Mesendoderm (in vitro differentiated cells): ENCODE results near the gene L1CAM.

Source experiments
- DNase-seq: peaks from one replicate; pipeline ENCODE4 v3.0.0; 2013
- H2AK5ac ChIP-seq: 2 replicates; pipeline ENCODE4 v1.6.1; 2013; ENCODE audit warnings: low read length, inconsistent platforms
- H2BK120ac ChIP-seq: 2 replicates; pipeline ENCODE4 v1.6.1; 2013; ENCODE audit warnings: low read depth, mild to moderate bottlenecking, low read length, moderate library complexity, mixed read lengths
- H2BK15ac ChIP-seq: replicated peaks from 2 replicates; pipeline ENCODE4 v1.6.1; 2013; ENCODE audit warnings: low read depth, mild to moderate bottlenecking, moderate library complexity
- H2BK5ac ChIP-seq: 2 replicates; pipeline ENCODE4 v1.6.1; 2013; ENCODE audit warnings: low read length, inconsistent platforms
- H3K18ac ChIP-seq: 2 replicates; pipeline ENCODE4 v1.6.1; 2013; ENCODE audit warnings: mild to moderate bottlenecking, low read length, mixed read lengths
- H3K23ac ChIP-seq: one replicate; pipeline ENCODE4 v1.6.1; 2013; ENCODE audit warnings: low read length
- H3K27ac ChIP-seq: 2 replicates; pipeline ENCODE4 v1.5.1; 2013; ENCODE audit warnings: low read depth, mild to moderate bottlenecking, inconsistent platforms, low read length, moderate library complexity
- H3K27me3 ChIP-seq: 2 replicates; pipeline ENCODE4 v1.6.1; 2013; ENCODE audit warnings: low read length, control low read depth, mild to moderate bottlenecking, inconsistent platforms; ENCODE audit not compliant: insufficient read depth, poor library complexity
- H3K36me3 ChIP-seq: 2 replicates; pipeline ENCODE4 v1.6.1; 2013; ENCODE audit warnings: low read length, inconsistent platforms; ENCODE audit not compliant: control insufficient read depth, insufficient read depth
- H3K4ac ChIP-seq: one replicate; pipeline ENCODE4 v1.6.1; 2013; ENCODE audit warnings: low read depth, mild to moderate bottlenecking, low read length, moderate library complexity
- H3K4me1 ChIP-seq: 2 replicates; pipeline ENCODE4 v1.6.1; 2013; ENCODE audit warnings: low read depth, low read length, inconsistent platforms; ENCODE audit not compliant: control insufficient read depth
- H3K4me2 ChIP-seq: 2 replicates; pipeline ENCODE4 v1.6.1; 2013; ENCODE audit warnings: low read length
- H3K4me3 ChIP-seq: 2 replicates; pipeline ENCODE4 v1.5.1; 2013; ENCODE audit warnings: mild to moderate bottlenecking, low read length
- H3K56ac ChIP-seq: one replicate; pipeline ENCODE4 v1.6.1; 2013; ENCODE audit warnings: low read length
- H3K79me1 ChIP-seq: 2 replicates; pipeline ENCODE4 v1.6.1; 2013; ENCODE audit warnings: low read length, inconsistent platforms
- H3K79me2 ChIP-seq: 2 replicates; pipeline ENCODE4 v1.6.1; 2013; ENCODE audit warnings: mild to moderate bottlenecking, low read length; ENCODE audit not compliant: control insufficient read depth, insufficient read depth
- H3K9ac ChIP-seq: 2 replicates; pipeline ENCODE4 v1.6.1; 2013; ENCODE audit warnings: low read length, inconsistent platforms
- H4K5ac ChIP-seq: one replicate; pipeline ENCODE4 v1.6.1; 2013; ENCODE audit warnings: low read length
- H4K8ac ChIP-seq: one replicate; pipeline ENCODE4 v1.6.1; 2013; ENCODE audit warnings: low read depth, mild to moderate bottlenecking, control low read depth, low read length, moderate library complexity
- WGBS: extraction: QIAGEN DNeasy Blood & Tissue Kit; methylation state at CpG from one replicate; pipeline ENCODE4 v1.1.7; 2013; ENCODE audit warnings: low lambda C conversion rate, missing lambda C conversion rate; ENCODE audit not compliant: insufficient coverage; ENCODE audit errors: extremely low coverage; 5-methylcytosine and 5-hydroxymethylcytosine counted together

Gene L1CAM

DNA sequence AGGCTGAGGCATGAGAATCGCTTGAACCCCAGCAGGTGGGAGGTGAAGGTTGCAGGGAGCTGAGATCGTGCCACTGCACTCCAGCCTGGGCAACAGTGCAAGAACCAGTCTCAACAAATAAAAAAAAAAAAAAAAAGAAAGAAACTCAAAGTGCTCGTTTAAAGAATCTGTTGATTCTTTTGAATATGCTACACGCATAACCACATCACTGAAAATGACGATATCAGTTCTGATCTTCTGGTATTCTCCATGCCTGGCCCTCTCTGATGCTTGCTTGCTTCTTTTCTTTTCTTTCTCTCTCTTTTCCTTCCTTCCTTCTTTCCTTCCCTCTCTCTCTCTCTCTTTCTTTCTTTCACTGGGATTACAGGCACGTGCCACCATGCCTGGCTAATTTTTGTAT is 25.8 kb upstream of the L1CAM start:
- no peak overlapping the region for H3K4me2 ChIP-seq

DNA sequence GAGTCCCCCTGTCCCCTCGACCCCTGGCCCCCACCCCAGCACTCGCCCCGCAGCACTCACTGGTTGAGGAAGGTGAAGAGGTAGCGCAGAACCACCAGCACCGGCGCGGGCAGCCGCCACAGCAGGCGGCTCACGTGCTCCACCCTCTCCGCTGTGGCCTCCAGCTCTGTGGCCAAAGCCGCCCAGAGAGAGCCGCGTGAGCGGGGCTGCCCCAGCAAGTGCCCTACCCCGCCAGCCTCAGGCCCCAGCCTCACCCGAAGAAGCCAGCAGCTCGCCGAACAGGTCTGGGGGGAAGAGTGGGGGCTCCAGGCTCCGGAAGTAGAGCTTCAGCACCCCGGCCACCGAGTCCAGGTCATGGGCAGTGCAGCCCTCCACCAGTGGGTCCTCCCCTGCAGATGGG is 24.5 kb upstream of the L1CAM start:
- H2AK5ac ChIP-seq: no peak overlapping the region
- no peaks in the 10 kb centered on the region for H3K36me3 ChIP-seq
- no peak overlapping the region for H3K56ac ChIP-seq
- H3K4me2 ChIP-seq: no peak overlapping the region
- H3K4me3 ChIP-seq: no peak overlapping the region
- no CpG with 5 or more reads among the region's 22 CpGs for WGBS
- H4K5ac ChIP-seq: no peak overlapping the region
- no peak overlapping the region for H3K27ac ChIP-seq
- H3K27me3 ChIP-seq: no peaks in the 10 kb centered on the region
- no peak overlapping the region for H4K8ac ChIP-seq
- no peak for DNase-seq
- H3K79me2 ChIP-seq: no peaks in the 10 kb centered on the region
- no peak overlapping the region for H2BK120ac ChIP-seq
- H3K23ac ChIP-seq: no peak overlapping the region
- no peaks in the 10 kb centered on the region for H3K79me1 ChIP-seq
- no peaks in the 10 kb centered on the region for H3K4me1 ChIP-seq
- H2BK5ac ChIP-seq: no peak overlapping the region
- H3K9ac ChIP-seq: no peak overlapping the region
- no peak overlapping the region for H3K4ac ChIP-seq
- no peak overlapping the region for H2BK15ac ChIP-seq
- no peak overlapping the region for H3K18ac ChIP-seq

More for the DNA sequence above, 25.8 kb upstream of the L1CAM start:
- Histone ChIP-seq H3K36me3 (no peaks in the 10 kb centered on the region), H2BK15ac (no peak overlapping the region), H3K23ac (no peak overlapping the region), H3K79me2 (no peaks in the 10 kb centered on the region), H2BK5ac (no peak overlapping the region), H3K79me1 (no peaks in the 10 kb centered on the region), H3K9ac (no peak overlapping the region), H3K18ac (no peak overlapping the region), H2BK120ac (no peak overlapping the region), H4K8ac (no peak overlapping the region), H3K4ac (no peak overlapping the region), H4K5ac (no peak overlapping the region), H3K27ac (no peak overlapping the region), H3K4me1 (no peaks in the 10 kb centered on the region), H3K56ac (no peak overlapping the region), H2AK5ac (no peak overlapping the region), H3K27me3 (no peaks in the 10 kb centered on the region), H3K4me3 (no peak overlapping the region)
- DNase-seq: no peak
- no CpG with 5 or more reads among the region's 6 CpGs for WGBS

DNA sequence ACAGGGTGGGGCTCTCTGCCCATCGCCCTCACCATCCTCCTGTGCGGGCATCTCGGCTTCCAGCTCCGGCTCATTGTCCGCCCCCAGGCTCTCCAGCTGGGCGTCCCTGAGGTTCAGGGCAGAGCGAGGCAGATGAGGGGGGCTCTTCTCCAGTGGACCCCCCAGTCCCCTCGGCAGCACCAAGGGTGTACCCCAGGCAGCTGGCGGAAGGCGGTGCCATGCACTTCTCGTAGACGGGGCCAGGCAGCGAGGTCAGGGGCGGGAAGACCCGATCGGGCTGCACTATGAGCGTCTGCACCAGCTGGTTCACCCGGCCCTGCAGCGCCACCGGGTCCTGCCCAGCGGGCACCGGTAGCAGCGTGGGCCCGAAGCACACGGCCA is 24.0 kb upstream of the L1CAM start:
- no peak overlapping the region for H3K56ac ChIP-seq
- H3K4ac ChIP-seq: no peak overlapping the region
- no peak overlapping the region for H3K23ac ChIP-seq
- no peak overlapping the region for H3K4me2 ChIP-seq
- no peak for DNase-seq
- H3K4me3 ChIP-seq: no peak overlapping the region
- no peak overlapping the region for H3K9ac ChIP-seq
- H2BK5ac ChIP-seq: no peak overlapping the region
- H2AK5ac ChIP-seq: no peak overlapping the region
- H3K79me2 ChIP-seq: no peaks in the 10 kb centered on the region
- no peak overlapping the region for H3K18ac ChIP-seq
- no peak overlapping the region for H3K27ac ChIP-seq
- no peaks in the 10 kb centered on the region for H3K79me1 ChIP-seq
- H2BK15ac ChIP-seq: no peak overlapping the region
- H3K4me1 ChIP-seq: no peaks in the 10 kb centered on the region
- no peak overlapping the region for H4K5ac ChIP-seq
- no peak overlapping the region for H2BK120ac ChIP-seq
- no peak overlapping the region for H4K8ac ChIP-seq
- WGBS: no CpG with 5 or more reads among the region's 25 CpGs
- no peaks in the 10 kb centered on the region for H3K27me3 ChIP-seq
- no peaks in the 10 kb centered on the region for H3K36me3 ChIP-seq

DNA sequence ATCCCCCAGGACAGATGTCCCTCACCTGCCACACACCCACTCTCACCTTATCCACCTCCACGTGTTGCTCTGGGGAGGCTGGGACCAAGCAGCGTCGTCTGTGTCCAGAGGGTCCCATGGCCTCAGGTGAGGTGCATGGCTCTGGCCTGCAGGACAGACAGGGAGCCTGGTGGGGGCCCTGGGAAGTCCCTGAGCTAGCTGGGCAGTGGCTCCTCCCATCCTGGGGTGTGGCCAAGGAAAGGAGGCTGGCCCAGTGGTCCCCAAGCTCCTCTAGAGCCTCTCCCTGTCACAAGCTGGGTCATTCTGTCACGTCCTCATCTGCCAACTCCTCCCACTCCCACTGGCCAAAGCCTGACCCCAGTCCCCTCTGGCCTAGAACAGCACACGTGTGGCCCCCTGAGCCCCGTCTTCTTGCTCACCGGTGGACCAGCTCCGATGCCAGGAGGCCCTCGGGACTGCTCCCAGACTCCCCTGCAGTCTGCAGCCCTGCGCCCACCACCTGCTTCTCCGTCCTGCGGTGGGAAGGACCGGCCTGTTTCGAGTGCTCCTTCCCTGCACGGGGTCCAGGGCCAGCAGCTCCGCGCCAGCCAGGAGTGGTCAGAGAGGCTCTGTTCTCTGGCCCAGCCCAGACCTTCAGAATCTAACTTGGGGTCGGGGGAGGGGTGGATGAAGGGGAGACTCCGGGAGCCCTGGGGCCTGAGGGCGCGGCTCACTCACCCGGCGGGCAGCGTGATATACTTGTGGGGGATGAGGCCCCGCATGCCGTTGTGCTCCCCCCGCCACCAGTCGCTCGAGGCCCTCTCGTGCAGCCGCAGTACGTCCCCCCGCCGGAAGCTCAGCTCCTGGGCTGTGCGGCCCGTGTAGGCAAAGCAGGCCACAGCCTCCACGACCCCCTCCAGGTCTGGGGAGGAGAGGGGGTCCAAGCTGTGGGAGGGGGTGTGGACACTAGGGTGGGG is 23.3 kb upstream of the L1CAM start:
- DNase-seq: peak; percentile 62
- Histone ChIP-seq H2BK5ac (no peak overlapping the region), H3K79me1 (no peaks in the 10 kb centered on the region), H3K56ac (no peak overlapping the region), H3K4me1 (no peaks in the 10 kb centered on the region), H4K8ac (no peak overlapping the region), H4K5ac (no peak overlapping the region), H3K9ac (no peak overlapping the region), H3K4me3 (no peak overlapping the region), H3K23ac (no peak overlapping the region), H3K27me3 (no peaks in the 10 kb centered on the region), H3K79me2 (no peaks in the 10 kb centered on the region), H3K18ac (no peak overlapping the region), H2BK15ac (no peak overlapping the region), H2BK120ac (no peak overlapping the region), H3K36me3 (no peaks in the 10 kb centered on the region), H3K4me2 (no peak overlapping the region), H2AK5ac (no peak overlapping the region), H3K4ac (no peak overlapping the region), H3K27ac (no peak overlapping the region)
- WGBS: no CpG with 5 or more reads among the region's 37 CpGs

- Histone ChIP-seq H2AK5ac (no peak overlapping the region), H2BK15ac (no peak overlapping the region), H3K4me2 (no peak overlapping the region), H3K4me3 (no peak overlapping the region), H3K9ac (no peak overlapping the region), H3K79me2 (no peaks in the 10 kb centered on the region), H3K27me3 (no peaks in the 10 kb centered on the region), H2BK5ac (no peak overlapping the region), H4K5ac (no peak overlapping the region), H4K8ac (no peak overlapping the region), H2BK120ac (no peak overlapping the region), H3K4ac (no peak overlapping the region), H3K27ac (no peak overlapping the region), H3K56ac (no peak overlapping the region), H3K79me1 (no peaks in the 10 kb centered on the region), H3K4me1 (no peaks in the 10 kb centered on the region), H3K23ac (no peak overlapping the region), H3K36me3 (no peaks in the 10 kb centered on the region), H3K18ac (no peak overlapping the region)
- no peak for DNase-seq
- WGBS: no CpG with 5 or more reads among the region's 23 CpGs
Observed at GRCh38 chrX:153908219-153908860, 22.4 kb upstream of the L1CAM start.
